DND-41 (cell line): ENCODE measurements around the gene STIMATE.

Experiments
- ATAC-seq: fragments of 200-7000 bp; cut with Tn5 transposase; 3 replicates; pipeline ENCODE4 v1.9.1; 2021; ENCODE audit warnings: low read depth; ENCODE audit not compliant: insufficient read depth
- DNase-seq: peaks from one replicate; pipeline ENCODE4 v3.0.0-alpha.2; 2020
- H2AFZ ChIP-seq: 2 replicates; pipeline ENCODE4 v1.6.0; 2012; ENCODE audit warnings: low read depth, low read length
- H3K27ac ChIP-seq: 2 replicates; pipeline ENCODE4 v1.5.1; 2012; ENCODE audit warnings: low read length, inconsistent platforms
- H3K27me3 ChIP-seq: fragments of 200-600 bp; sonication (generic); 2 replicates; pipeline ENCODE4 v1.6.0; 2012; ENCODE audit warnings: low read length, mild to moderate bottlenecking, inconsistent platforms; ENCODE audit not compliant: insufficient read depth, poor library complexity
- H3K36me3 ChIP-seq: 2 replicates; pipeline ENCODE4 v1.5.1; 2012; ENCODE audit warnings: low read length, inconsistent platforms; ENCODE audit not compliant: insufficient read depth
- H3K4me1 ChIP-seq: 2 replicates; pipeline ENCODE4 v1.5.1; 2012; ENCODE audit warnings: mild to moderate bottlenecking, low read length; ENCODE audit not compliant: insufficient read depth
- H3K4me2 ChIP-seq: 2 replicates; pipeline ENCODE4 v1.6.0; 2012; ENCODE audit warnings: mild to moderate bottlenecking, moderate library complexity, low read length, inconsistent platforms; ENCODE audit not compliant: insufficient read depth
- H3K4me3 ChIP-seq, 2 experiments: fragments of 200-600 bp in 1 of 2; shearing (Covaris generic) in 1 of 2; 2 replicates each; pipeline ENCODE4 v1.5.1; 2012 to 2016; ENCODE audit warnings: inconsistent platforms in 2 of 2, low read length in 2 of 2, mild to moderate bottlenecking in 2 of 2, low read depth in 1 of 2, moderate library complexity in 1 of 2
- H3K79me2 ChIP-seq: 2 replicates; pipeline ENCODE4 v1.6.0; 2012; ENCODE audit warnings: low read length, inconsistent platforms; ENCODE audit not compliant: insufficient read depth
- H3K9ac ChIP-seq: 2 replicates; pipeline ENCODE4 v1.6.0; 2012; ENCODE audit warnings: low read depth, mild to moderate bottlenecking, inconsistent platforms, low read length, moderate library complexity
- H3K9me3 ChIP-seq: 2 replicates; pipeline ENCODE4 v1.5.1; 2012; ENCODE audit warnings: low read length, moderate library complexity, mild to moderate bottlenecking, inconsistent platforms; ENCODE audit not compliant: insufficient read depth, severe bottlenecking
- H4K20me1 ChIP-seq: 2 replicates; pipeline ENCODE4 v1.6.0; 2012; ENCODE audit warnings: low read length; ENCODE audit not compliant: insufficient read depth
- CTCF ChIP-seq: IDR thresholded peaks from 2 replicates; pipeline ENCODE4 v1.5.1; 2012; ENCODE audit warnings: borderline replicate concordance, low read length, moderate library complexity, mild to moderate bottlenecking; ENCODE audit not compliant: poor library complexity, severe bottlenecking; ENCODE audit errors: extremely low read depth
- EZH2 ChIP-seq: IDR thresholded peaks from 3 replicates; pipeline ENCODE4 v1.6.1; 2012; ENCODE audit warnings: borderline replicate concordance, low read depth, mild to moderate bottlenecking, moderate library complexity, low read length, inconsistent platforms; ENCODE audit not compliant: severe bottlenecking

The STIMATE gene

DNA sequence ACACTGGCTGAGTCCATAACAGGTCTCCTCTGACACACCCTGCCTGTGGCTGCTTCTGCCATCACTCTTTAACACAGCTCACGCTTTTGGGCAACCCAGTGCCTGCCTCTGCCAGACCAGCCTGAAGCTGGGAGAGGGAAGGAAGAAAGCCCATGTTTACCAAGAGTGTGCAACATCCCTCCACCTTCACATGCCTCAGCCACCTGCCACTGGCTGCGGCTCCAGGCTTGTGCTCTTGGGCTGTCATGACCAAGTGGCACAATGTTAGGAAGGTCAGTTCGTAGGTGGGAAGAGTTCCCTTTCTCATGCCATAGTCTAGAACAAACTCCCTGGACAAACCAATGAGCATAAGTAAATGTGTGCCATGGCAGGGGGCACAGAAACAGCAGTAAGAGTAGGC is 20.3 kb downstream of the STIMATE start:
- no peak overlapping the region for H2AFZ ChIP-seq
- no peak overlapping the region for H3K9ac ChIP-seq
- H3K4me3 ChIP-seq, result no peak overlapping the region
- no peak for ATAC-seq
- TF ChIP-seq CTCF (no peak), EZH2 (no peak)
- H3K4me2 ChIP-seq, result no peak overlapping the region
- no peak for DNase-seq
- H4K20me1 ChIP-seq, result peaks cover 13% of the 10 kb centered on the region
- no peaks in the 10 kb centered on the region for H3K27me3 ChIP-seq
- no peaks in the 10 kb centered on the region for H3K36me3 ChIP-seq
- H3K79me2 ChIP-seq, result peaks cover 7% of the 10 kb centered on the region; the same call in 1 of the 2 replicates
- no peak overlapping the region for H3K27ac ChIP-seq
- H3K4me1 ChIP-seq, result peaks cover 8% of the 10 kb centered on the region; the same call in 1 of the 2 replicates
- H3K9me3 ChIP-seq, result no peaks in the 10 kb centered on the region

DNA sequence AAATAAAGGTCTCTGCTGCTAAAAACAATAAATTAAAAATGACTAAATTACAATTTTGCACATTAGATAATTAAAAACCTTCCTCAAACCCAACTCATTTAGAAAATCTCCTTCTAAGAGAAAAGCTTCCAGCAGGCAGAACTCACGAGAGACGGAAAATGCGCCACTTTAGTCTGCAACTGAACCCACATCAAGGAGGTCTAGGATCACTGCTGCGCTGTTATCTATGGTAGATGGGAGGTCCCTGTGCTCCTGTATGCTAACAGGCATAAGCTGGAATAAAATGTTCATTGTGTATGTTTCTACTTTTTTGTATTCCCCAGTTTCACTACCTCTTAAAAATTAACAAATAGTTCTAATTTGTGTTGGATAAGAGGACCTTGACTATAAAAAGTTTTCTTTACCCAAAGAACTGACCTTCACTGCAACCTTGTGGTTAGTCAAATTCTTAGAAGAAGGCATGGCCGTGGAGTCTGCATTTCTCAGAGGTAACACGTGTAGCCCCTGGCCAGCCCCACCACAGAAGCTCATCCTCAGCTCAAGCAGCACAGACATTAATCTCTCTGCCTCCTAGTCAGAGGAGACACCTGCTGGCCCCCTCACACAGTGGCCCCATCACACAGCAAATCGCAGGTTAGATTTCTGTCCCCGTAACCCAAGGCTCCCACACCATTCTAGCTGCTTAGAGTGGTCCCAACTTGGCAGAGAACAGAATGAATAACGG is 22.3 kb downstream of the STIMATE start:
- H3K4me2 ChIP-seq, result no peak overlapping the region
- no peaks in the 10 kb centered on the region for H3K9me3 ChIP-seq
- no peak for TF ChIP-seq CTCF
- no peak for TF ChIP-seq EZH2
- no peaks in the 10 kb centered on the region for H3K36me3 ChIP-seq
- H2AFZ ChIP-seq, result no peak overlapping the region
- ATAC-seq (peak; percentile 85), DNase-seq (peak; percentile 44)
- peaks cover 7% of the 10 kb centered on the region; the same call in 1 of the 2 replicates for H3K79me2 ChIP-seq
- peaks cover 16% of the 10 kb centered on the region for H4K20me1 ChIP-seq
- no peaks in the 10 kb centered on the region for H3K27me3 ChIP-seq
- no peak overlapping the region for H3K27ac ChIP-seq
- no peak overlapping the region for H3K9ac ChIP-seq
- no peak overlapping the region for H3K4me3 ChIP-seq
- peaks cover 12% of the 10 kb centered on the region; the same call in 1 of the 2 replicates for H3K4me1 ChIP-seq

GRCh38 chr3:52874160-52874701 is 23.1 kb downstream of the STIMATE start:
- no peak overlapping the region for H3K9ac ChIP-seq
- peaks cover 16% of the 10 kb centered on the region for H4K20me1 ChIP-seq
- H2AFZ ChIP-seq, result no peak overlapping the region
- no peak overlapping the region for H3K27ac ChIP-seq
- ATAC-seq (no peak), DNase-seq (no peak)
- H3K27me3 ChIP-seq, result no peaks in the 10 kb centered on the region
- H3K9me3 ChIP-seq, result no peaks in the 10 kb centered on the region
- H3K4me1 ChIP-seq, result peaks cover 12% of the 10 kb centered on the region; the same call in 1 of the 2 replicates
- no peaks in the 10 kb centered on the region for H3K36me3 ChIP-seq
- no peak for TF ChIP-seq EZH2
- TF ChIP-seq CTCF, result no peak
- peaks cover 7% of the 10 kb centered on the region; the same call in 1 of the 2 replicates for H3K79me2 ChIP-seq
- H3K4me3 ChIP-seq, result no peak overlapping the region
- no peak overlapping the region for H3K4me2 ChIP-seq
